PC-9 (cell line): ENCODE data around the gene STAP1.

Experiments used
- CTCF ChIP-seq: fragments of 200-600 bp; sonication (generic); conservative IDR thresholded peaks from 2 replicates; pipeline ENCODE4 v1.6.1; 2017; ENCODE audit warnings: mixed run types, antibody characterized with exemption, mild to moderate bottlenecking, moderate library complexity
- EZH2 ChIP-seq: fragments of 200-600 bp; sonication (generic); IDR thresholded peaks from 2 replicates; pipeline ENCODE4 v1.8.0; 2017; ENCODE audit warnings: antibody characterized with exemption, low read depth

GRCh38 chr4:67616478-67616877 is 58.0 kb downstream of the STAP1 start:
- no peak for TF ChIP-seq CTCF
- no peak for TF ChIP-seq EZH2
